ENCODE measurements around the gene NEU2.
"Not testable (repeated sequence)": the region's sequence is repeated elsewhere in the genome, so short reads cannot be mapped to it uniquely, and the experiment has no call there.

- TF ChIP-seq FOXM1 (IDR thresholded peaks at IDR 0.05; ENCODE audit: low read depth, low read length); NFYB (IDR thresholded peaks at IDR 0.05; ENCODE audit: insufficient read depth, low read depth, low read length); HDAC6 (IDR thresholded peaks at IDR 0.05; ENCODE audit: unreplicated experiment); USF2 (IDR thresholded peaks at IDR 0.05; ENCODE audit: borderline replicate concordance, low read depth, low read length); STAT3 (IDR thresholded peaks at IDR 0.05; ENCODE audit: low read depth, low read length); TAF1 (IDR thresholded peaks at IDR 0.05; ENCODE audit: borderline replicate concordance, low read depth, low read length); ZNF687 (IDR thresholded peaks at IDR 0.05); ZNF24 (IDR thresholded peaks at IDR 0.05); ZNF384 (IDR thresholded peaks at IDR 0.05; ENCODE audit: borderline replicate concordance, low read depth, low read length); CTCF (IDR thresholded peaks at IDR 0.05 in 2 of 3, conservative IDR thresholded peaks at IDR 0.05 in 1 of 3; ENCODE audit: control insufficient read depth in 2 of 3, extremely low read depth in 1 of 3, insufficient read depth in 1 of 3, low read depth in 3 of 3, low read length in 3 of 3): not testable (repeated sequence)
These were observed 20.0 kb downstream of the NEU2 start for GRCh38 chr2:233052517-233052916.
